Inferior parietal cortex (tissue), 1 donor: ENCODE data around the gene LYL1.

Source experiments
- DNase-seq: peaks from one replicate; pipeline ENCODE4 v3.0.0-alpha.2; 2016; ENCODE audit errors: extremely low spot score

Gene LYL1

GRCh38 chr19:13104848-13105711, 2.4 kb upstream of the LYL1 start:
- no peak for DNase-seq

- DNase-seq: no peak
Measured at GRCh38 chr19:13104360-13104847, 1.7 kb upstream of the LYL1 start.

GRCh38 chr19:13103581-13104359, 1.1 kb upstream of the LYL1 start:
- DNase-seq: no peak

GRCh38 chr19:13102416-13102665, 317 bp downstream of the LYL1 start:
- DNase-seq: no peak

- DNase-seq: no peak
Measured at GRCh38 chr19:13101590-13102415, 855 bp downstream of the LYL1 start.

- no peak for DNase-seq
Measured at GRCh38 chr19:13100841-13101589, 1.6 kb downstream of the LYL1 start.

- no peak for DNase-seq
Measured at GRCh38 chr19:13100031-13100588, 2.5 kb downstream of the LYL1 start.

GRCh38 chr19:13099073-13099999, 3.3 kb downstream of the LYL1 start:
- no peak for DNase-seq

GRCh38 chr19:13098277-13099072, 4.2 kb downstream of the LYL1 start:
- DNase-seq: no peak

GRCh38 chr19:13097463-13098258, 5.0 kb downstream of the LYL1 start:
- DNase-seq: no peak

- no peak for DNase-seq
Measured at GRCh38 chr19:13097033-13097462, 5.6 kb downstream of the LYL1 start.

GRCh38 chr19:13095934-13096927, 6.4 kb downstream of the LYL1 start:
- no peak for DNase-seq

GRCh38 chr19:13095393-13095784, 7.3 kb downstream of the LYL1 start:
- DNase-seq: no peak

GRCh38 chr19:13094771-13095392, 7.8 kb downstream of the LYL1 start:
- no peak for DNase-seq

GRCh38 chr19:13094106-13094504, 8.6 kb downstream of the LYL1 start:
- no peak for DNase-seq

GRCh38 chr19:13093407-13094105, 9.1 kb downstream of the LYL1 start:
- peak; percentile 93 for DNase-seq
